GM21737 (cell line): ENCODE results near the gene WNK2.

Experiments used
- ATAC-seq: cut with Tn5 transposase; IDR thresholded peaks from one replicate; pipeline ENCODE4 v1.9.1; 2021; ENCODE audit warnings: mild to moderate bottlenecking, moderate library complexity; ENCODE audit not compliant: unreplicated experiment

The WNK2 gene

DNA sequence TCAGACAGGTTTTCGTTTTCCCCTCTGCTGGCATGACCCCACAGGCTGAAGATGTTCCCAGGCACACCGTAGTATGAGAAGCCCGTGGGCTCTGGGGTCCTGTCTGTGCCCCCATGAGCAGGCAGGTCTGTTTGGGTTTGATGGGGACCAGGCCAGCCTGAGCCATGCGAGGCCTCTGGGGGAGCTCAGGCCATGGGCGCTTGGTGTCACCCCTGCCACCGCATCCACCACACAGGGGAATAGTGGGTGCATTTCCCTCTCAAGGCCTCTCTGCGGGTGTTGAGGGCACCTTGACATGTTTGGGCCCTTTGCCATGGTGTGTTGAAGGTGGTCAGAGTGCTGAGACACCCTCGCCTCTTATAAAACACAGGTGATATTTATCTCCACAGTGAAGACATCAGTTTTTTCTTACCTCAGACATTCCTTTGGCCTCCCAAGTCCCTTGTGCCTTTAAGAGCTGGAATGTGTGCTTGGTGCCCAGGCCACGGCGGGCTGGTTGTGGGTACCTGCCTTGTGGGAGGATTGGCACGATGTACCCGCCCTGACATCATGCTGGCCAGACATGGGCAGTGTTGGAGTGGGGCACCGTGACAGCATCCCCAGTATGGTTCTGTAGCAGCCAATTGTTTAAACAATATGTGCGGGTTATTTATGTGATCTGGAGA is 68.3 kb downstream of the WNK2 start:
- no peak for ATAC-seq

DNA sequence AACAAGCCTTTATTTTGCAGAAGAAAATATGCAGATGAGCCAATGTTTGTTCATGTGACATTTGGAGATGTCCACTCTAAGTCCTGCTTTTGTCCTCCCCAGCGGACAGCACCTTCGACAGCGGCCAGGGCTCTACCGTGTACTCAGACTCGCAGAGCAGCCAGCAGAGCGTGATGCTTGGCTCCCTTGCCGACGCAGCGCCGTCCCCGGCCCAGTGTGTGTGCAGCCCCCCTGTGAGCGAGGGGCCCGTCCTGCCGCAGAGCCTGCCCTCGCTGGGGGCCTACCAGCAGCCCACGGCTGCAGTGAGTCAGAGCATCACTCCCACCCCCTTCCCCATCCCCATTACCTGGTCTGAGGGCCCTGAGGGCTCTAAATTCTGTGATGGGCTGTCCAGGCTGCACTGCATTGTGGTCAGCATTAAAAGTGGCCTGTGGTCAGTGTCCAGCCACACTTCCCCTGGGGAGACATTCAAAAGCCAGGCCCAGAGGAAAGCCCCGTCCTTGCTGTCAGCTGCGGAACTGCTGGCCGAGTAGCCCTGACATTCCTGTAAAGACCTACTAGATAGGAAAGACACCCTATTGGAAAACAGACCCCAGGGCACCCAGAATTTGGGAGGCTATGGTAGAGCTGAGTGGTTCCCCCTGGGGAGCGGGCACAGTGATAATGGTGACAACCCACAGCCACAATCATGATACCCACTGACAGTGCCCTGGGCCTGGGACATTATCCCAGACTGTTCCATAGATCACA is 69.0 kb downstream of the WNK2 start:
- no peak for ATAC-seq

DNA sequence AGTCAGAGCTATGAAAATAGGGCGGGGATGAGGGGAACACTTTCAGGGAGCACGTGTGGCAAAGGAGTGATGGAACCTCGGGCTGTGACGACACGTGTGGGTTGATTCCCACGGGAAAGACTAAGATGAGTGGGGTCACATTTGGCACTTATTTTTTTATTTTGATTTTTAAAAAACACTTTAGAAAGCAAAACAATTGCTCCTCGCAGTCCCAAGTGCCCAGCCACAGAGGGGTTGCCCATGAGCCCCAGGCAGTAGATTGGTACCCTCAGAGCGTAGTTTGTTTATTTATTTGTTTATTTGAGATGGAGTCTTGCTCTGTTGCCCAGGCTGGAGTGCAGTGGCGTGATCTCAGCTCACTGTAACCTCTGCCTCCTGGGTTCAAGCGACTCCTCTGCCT is 69.7 kb downstream of the WNK2 start:
- ATAC-seq: no peak

DNA sequence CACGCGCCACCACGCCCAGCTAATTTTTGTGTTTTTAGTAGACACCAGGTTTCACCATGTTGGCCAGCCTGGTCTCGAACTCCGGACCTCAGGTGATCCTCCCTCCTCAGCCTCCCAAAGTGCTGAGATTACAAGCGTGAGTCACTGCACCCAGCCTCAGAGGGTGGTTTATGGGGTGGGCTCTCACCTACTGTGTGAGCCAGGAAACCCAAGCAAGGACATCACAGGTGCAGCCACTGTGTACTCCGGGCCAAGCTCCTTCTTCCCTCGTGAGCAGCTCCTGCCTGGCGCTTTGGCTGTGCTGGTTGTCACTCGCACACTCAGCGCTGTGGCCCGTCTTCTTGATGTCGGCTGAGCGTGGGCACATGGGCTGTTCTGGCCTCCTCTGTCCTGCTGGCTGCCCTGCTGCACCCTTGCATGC is 70.1 kb downstream of the WNK2 start:
- ATAC-seq: no peak

DNA sequence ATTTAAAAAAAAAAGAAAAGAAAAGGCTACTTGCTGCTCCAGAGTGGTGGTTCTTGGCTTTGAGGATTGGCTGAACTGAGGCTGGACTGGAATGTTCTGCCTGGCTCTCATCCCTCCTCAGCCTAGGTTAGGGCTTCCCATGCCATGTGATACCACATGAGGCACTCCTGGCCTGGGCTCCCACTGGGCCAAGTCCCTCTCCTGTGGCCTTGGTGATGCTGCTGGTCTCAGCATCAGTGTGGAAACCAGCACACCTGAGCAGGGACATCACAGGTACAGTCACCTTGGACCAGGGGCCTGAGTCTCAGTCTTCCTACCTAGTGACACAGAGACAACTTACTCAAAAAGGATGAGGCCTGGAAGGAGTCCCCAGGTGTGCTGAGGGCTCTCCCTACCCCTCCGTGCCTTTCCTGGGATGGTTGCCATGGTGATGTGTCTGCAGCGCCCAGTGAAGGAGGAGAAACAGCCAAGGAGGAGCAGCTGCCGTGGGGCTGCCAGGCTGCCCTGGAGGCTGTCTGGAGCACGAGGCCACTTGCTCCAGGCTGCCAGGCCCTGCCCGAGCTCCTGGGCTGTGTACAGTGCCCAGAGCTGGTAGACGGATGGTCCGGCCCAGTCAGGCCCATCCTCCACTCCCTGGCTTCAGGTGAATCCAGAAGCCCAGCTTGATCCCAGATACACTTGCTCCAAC is 71.0 kb downstream of the WNK2 start:
- ATAC-seq: no peak

DNA sequence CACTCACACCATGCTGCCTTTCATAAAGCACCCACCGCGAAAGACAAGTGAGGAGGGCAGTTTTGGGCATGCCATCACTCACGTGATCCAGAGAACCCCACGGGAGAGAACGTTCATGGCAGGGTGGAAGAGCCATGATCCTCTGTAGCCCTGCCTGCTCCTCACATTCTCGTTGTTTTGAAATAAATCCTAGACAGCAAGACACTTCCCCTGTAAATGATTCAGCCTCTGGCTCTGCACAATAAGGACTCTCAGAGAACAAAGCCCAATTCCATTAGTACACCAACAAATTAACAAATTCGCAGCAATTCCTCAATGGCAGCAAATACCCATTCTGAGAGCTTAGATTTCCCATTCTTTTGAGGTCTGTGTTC is 71.5 kb downstream of the WNK2 start:
- no peak for ATAC-seq

DNA sequence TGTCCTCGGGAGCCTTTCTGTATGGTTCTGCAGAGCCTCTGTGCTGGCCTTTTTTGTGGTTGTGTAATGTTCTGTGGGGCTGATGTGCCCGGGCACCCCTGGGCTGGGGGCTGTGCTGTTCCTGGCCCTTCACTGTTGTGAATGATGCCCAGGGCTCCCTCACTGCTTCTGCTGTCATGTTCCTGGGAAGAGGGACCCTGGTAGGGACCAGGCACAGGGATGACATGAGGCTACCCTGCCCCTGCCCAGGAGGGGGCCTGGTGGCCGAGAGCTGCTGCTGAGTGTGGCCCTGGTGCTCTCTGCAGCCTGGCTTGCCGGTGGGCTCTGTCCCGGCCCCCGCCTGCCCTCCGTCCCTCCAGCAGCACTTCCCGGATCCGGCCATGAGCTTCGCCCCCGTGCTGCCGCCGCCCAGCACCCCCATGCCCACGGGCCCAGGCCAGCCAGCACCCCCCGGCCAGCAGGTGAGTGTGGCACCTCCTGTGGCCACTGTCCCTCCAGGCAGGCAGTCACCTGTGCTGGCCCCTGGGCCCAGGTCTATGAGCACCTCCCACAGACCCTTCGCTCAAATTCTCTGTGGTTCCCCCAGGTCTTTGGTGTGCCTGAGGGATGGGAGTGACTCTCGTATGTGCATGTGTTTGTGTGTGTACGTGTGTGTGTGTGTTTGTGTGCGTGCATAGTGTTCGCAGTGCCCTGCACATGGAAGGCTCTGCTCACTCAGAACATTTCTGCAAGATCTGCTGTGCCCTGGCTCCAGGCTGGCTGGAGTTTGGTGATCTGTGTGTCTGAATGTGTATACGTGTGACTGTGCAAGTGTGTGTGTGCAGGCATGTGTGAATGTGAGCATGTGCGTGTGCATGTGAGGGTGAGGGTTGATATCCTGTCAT is 72.3 kb downstream of the WNK2 start:
- no peak for ATAC-seq

DNA sequence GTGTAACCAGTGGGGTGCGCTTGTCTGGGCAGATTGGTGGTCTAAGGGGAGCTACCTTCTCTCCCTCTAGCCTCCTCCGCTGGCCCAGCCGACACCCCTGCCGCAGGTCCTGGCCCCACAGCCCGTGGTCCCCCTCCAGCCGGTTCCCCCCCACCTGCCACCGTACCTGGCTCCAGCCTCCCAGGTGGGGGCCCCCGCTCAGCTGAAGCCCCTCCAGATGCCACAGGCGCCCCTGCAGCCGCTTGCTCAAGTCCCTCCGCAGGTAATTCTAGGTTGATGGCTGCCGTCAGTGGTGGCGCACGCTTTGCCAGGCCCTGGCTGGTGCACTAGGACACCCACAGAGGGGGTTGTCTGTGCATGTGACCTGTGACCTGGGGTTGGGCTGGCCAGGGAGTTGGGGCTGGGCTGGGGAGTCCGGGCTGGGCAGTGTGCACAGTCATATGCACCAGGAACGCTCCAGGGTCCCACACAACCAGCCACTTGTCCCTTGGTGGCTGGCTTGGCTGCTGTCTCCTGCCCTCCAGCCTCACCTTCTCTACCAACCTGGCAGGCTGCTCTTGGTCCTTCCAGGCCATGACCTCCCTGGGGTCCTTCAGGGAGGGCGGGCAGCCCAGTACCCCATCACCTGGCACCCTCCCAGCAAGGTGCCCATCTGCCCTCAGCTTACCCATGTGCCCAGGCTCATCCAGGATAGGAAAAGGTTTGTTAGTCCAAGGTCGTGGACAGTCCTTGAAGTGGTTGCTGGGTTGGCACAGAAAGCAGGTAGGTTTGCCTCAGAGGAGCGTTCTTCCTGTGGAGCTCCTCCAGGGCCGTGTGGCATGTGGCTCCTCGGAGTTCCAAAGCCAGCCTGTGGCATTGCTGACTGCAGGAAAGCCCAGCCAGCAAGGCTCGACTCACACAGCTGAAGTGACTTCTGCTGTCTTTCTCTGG is 73.2 kb downstream of the WNK2 start:
- no peak for ATAC-seq

DNA sequence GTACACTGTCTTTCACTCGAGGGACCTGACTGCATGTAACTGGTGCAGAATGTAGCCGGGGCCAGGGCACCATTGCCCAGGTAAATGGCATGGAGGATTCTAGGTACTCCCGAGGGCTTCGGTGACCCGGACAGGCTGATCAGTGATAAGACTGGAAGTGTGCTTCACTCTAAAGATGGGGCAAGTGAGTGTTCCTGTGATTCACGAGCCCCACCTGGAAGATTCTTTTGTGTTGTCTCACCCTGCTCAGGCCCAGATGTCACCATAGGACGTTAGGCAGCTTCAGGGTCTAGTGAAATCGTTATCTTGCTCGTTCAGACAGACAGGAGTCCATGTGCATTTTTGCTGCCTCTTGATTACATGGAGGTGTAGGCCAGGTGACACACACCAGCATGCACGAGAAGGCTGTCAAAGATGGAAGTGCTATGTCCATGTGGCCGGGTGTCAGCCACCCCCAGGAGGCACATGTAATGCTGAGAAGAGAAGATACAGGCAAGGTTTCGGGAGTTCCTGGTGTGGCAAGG is 73.9 kb downstream of the WNK2 start:
- ATAC-seq: no peak

DNA sequence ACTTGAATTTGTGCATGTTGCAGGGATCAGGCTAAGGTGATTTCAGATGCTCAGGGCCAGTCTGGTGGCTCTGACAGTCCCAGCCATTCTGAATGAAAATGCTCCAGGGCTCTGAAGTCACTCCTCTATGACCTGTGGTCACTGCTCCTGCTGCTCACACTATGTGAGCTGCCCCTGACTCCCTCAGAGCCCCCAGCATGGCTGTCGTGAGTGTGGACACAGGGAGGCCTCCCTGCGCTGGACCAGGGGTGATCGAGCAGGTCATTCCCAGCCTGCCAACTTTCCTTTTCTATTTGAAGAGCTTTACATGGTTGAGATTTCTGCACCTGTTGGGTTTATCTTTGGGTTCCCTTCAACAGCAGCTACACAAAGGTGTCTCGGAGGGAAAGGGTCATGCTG is 74.5 kb downstream of the WNK2 start:
- no peak for ATAC-seq

DNA sequence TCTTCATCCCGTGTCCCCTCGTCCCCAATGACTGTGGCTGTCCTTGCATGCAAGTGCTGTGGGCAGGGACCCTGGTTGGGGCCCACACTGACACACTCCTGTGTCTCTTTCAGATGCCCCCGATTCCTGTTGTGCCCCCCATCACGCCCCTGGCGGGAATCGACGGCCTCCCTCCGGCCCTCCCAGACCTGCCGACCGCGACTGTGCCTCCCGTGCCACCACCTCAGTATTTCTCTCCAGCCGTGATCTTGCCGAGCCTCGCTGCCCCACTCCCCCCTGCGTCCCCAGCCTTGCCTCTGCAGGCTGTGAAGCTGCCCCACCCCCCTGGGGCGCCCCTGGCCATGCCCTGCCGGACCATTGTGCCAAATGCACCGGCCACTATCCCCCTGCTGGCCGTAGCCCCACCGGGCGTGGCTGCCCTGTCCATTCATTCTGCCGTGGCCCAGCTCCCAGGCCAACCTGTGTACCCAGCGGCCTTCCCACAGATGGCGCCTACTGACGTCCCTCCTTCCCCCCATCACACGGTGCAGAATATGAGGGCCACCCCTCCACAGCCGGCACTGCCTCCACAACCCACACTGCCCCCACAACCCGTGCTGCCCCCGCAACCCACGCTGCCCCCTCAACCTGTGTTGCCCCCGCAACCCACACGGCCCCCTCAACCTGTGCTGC is 75.0 kb downstream of the WNK2 start:
- no peak for ATAC-seq

DNA sequence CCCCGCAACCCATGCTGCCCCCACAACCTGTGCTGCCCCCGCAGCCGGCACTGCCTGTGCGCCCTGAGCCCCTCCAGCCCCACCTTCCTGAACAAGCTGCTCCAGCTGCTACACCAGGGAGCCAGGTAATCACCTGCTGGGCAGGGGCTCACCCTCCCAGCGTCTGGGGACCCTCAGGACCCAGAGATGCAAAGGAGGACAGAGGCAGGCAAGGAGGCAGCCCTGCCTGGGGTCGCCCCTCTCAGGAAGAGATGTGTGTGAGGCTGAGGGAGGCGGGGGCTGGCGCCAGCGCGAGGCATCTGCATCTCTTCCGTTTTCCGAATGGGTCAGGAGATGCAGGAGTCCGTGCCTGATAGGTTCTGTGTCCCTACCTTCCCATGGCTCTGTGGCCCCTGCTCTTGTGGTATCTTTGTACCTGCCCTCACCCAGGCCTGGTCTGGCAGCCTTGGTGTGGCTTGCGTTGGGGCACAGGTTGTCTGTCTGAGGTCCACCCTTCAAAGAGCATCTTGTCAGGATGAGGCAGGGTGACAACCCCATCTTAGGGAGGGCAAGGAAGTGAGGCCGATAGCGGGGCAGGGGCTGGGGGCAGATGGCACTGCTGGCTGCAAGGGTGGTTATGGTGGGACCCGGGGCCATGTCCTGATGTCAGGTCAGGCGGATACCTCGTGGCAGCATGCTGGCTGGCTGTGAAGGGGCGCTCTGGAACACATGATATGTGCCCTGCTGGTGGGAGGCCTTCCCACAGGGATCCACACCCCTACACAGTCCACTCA is 75.7 kb downstream of the WNK2 start:
- no peak for ATAC-seq

DNA sequence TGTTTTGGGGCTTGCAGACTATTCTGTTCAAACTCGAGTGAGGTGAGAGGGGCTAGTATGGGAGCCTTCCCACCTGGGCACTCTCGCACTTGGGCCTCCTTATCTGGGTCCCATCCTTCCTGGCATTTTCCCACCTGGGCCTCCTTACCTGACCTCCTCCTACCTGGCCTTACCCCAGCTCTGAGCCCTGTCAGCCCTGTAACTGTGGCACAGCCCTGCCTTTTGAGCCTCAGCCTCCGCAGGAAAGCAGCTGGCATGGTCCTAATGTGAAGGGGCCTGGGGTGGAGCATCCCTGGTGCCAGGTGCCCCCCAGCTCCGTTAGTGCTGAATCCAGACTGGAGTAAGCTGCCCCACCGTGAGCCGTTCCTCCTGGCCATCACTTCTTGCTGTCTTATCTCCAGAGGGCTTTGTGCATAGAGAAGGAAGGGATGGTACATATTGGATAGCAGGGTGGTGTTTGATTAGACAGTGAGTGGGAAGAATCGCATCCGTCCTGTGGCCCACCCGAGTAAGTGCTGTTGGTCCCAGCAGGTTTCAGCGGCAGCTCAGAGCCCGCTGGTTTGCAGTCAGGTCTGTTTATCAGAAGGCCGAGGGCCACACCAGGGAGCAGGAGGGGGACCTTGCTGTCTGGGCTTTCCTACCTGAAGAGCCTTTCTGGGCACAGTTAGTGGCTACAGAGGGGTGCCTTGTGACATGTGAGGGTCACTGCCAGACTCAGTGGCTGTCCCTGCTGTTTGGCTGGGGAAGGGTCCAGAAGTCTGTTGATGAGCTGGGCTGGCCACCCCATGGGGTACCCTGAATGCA is 76.5 kb downstream of the WNK2 start:
- ATAC-seq: no peak

DNA sequence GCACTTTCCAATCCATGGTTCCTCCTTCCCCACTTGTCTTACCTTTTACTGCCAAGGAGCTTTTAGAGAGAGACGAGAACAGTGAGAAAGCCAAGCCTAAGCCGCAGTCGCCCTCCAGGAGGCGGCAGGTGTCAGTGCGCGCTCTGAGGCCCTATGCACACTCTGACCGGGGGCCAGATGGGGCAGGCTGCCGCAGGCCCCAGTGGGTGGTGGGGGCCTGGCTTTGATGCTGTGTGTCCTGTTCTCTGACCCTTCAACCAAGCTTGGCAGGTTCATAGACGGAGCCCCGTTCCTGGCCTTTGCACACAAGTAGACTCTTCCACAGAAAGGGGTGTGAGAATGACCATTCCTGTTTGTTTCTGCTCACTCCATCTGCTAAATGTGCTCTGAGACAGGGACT is 77.3 kb downstream of the WNK2 start:
- ATAC-seq: no peak

DNA sequence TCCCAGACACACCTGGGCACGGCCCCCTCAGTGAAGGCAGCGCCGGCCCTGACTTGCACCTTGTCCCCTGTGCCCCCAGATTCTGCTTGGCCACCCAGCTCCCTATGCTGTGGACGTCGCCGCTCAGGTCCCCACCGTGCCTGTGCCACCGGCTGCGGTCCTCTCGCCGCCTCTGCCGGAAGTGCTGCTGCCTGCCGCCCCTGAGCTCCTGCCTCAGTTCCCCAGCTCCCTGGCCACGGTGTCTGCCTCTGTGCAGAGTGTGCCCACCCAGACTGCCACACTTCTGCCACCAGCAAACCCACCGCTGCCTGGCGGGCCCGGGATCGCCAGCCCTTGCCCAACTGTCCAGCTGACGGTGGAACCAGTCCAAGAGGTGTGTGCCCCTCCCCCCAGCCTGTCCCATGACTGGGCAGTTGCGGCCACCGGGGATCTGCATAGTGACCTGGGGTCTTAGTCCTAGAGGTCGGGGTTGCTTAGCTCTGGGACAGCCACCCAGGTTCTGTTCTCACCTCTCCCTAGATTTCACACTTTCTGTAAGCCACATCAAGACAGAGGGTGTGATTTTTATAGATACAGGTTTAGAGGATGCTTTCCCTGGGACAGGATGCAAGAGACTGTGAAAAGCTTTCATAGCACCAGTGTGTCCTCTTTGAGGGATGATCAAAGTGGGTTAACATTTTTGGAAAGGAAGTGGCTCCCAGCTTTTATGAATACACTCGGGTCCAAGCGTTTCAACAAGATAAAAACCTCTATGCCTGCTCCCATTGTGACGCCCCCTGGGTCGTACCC is 78.0 kb downstream of the WNK2 start:
- ATAC-seq: no peak

DNA sequence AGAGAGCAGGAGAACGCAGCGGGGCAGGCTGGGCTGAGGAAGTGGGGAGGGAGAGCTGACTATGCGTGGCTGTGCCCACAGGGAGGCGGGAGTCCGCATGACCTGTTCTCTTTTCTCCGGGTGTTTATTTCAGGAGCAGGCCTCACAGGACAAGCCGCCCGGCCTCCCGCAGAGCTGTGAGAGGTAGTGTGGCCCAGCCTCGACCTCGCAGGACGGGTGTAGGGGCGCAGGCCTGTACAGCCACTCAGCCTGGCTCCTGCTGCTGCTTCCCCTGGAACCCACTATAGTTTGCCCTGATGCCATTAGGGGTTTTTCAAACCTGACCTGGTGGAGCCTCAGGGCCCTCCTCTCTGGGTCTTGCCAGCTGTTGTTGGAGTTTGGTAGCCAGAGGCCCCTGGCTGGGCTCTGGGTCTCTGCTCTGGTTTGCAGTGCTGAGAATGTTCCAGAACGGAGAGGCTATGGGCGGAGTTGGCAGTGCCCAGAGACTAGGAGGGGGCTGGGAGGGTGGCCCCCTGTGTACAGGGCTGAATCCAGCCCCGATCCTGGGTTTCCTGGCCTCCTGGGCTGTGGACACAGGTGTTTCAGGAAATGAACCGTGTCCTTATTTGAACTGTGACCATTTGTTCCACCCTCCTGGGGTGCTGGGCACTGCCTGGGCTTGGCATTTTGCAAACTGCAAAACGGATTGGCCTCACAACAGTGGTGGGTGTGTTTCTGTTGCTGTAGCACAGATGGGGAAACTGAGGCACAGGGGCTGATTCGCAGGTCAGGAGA is 78.8 kb downstream of the WNK2 start:
- ATAC-seq: no peak
